Vagina (tissue), 2 donors: Measurements from ENCODE around the gene HAX1. TPM values are rescaled to one million over a fixed set of nuclear protein-coding genes. Genes with fewer than 3 reads are reported as not detected.
"Not testable (repeated sequence)": the region's sequence is repeated elsewhere in the genome, so short reads cannot be mapped to it uniquely, and the experiment has no call there.

Experiments
- DNase-seq, 2 donors: peaks; one replicate each; pipeline ENCODE4 v3.0.0-alpha.2; 2017; ENCODE audit errors: extremely low spot score in 2 of 2
- H3K27ac ChIP-seq: fragments of 200-600 bp; sonication (generic); one replicate; pipeline ENCODE4 v1.5.1; 2019
- H3K27me3 ChIP-seq: fragments of 200-600 bp; sonication (generic); one replicate; pipeline ENCODE4 v1.5.1; 2019
- H3K36me3 ChIP-seq, 2 donors: fragments of 200-600 bp; sonication (generic); one replicate each; pipeline ENCODE4 v1.5.1; 2017 to 2019
- H3K4me1 ChIP-seq: fragments of 200-600 bp; sonication (generic); one replicate; pipeline ENCODE4 v1.5.1; 2019
- H3K4me3 ChIP-seq, 2 donors: fragments of 200-600 bp; sonication (generic); 1 replicate in 1 of 2; 2 replicates in 1 of 2; pipeline ENCODE4 v1.5.1; 2016 to 2019
- H3K9me3 ChIP-seq: fragments of 200-600 bp; sonication (generic); one replicate; pipeline ENCODE4 v1.5.1; 2019
- CTCF ChIP-seq, 3 experiments: fragments of 450-650 bp in 2 of 3; fragments of 200-600 bp in 1 of 3; sonication (generic) in 1 of 3; IDR thresholded peaks; one replicate each; pipeline ENCODE4 v1.5.1; 2017 to 2019; ENCODE audit warnings: antibody characterized with exemption in 3 of 3, mild to moderate bottlenecking in 2 of 3, moderate library complexity in 2 of 3
- POLR2A ChIP-seq, 2 donors: fragments of 450-650 bp; IDR thresholded peaks; one replicate each; pipeline ENCODE4 v1.6.1; 2017; ENCODE audit warnings: antibody characterized with exemption in 2 of 2, mild to moderate bottlenecking in 2 of 2, moderate library complexity in 2 of 2
- POLR2AphosphoS5 ChIP-seq, 2 donors: sonication (generic); formaldehyde crosslinking; IDR thresholded peaks; one replicate each; pipeline ENCODE4 v1.9.0; 2017; ENCODE audit warnings: antibody characterized with exemption in 2 of 2, mild to moderate bottlenecking in 2 of 2, low read depth in 1 of 2; ENCODE audit not compliant: insufficient read depth in 1 of 2
- intact Hi-C: fragments of 100-400 bp; cut with DNase I; formaldehyde crosslinking; loops from one replicate; pipeline ENCODE4 v1.15.1; 2023
- total RNA-seq: library from RNA; depleted of rRNA; stranded (reverse); fragments of >200 nt; gene quantifications from one replicate; pipeline ENCODE4 v1.2.3, GENCODE V29; 2016

Gene HAX1
- total RNA-seq, 1 donor from 2014 or later: 80.3 TPM

GRCh38 chr1:154276797-154277196 lies 4.4 kb downstream of the HAX1 start:
- no peak for DNase-seq
- intact Hi-C loops: no loop called here
- Histone ChIP-seq H3K27ac (no peak overlapping the region), H3K4me3 (no peak overlapping the region), H3K36me3 (peaks cover 0 to 14% of the 10 kb centered on the region in 2 donors), H3K4me1 (peaks cover 16% of the 10 kb centered on the region), H3K27me3 (no peaks in the 10 kb centered on the region), H3K9me3 (no peaks in the 10 kb centered on the region)
- TF ChIP-seq POLR2A (IDR thresholded peaks at IDR 0.05) (no peak), CTCF (IDR thresholded peaks at IDR 0.05) (no peak), POLR2AphosphoS5 (IDR thresholded peaks at IDR 0.05; ENCODE audit: insufficient read depth in 1 of 2, low read depth in 1 of 2) (no peak)

GRCh38 chr1:154287591-154287990 lies 15.2 kb downstream of the HAX1 start:
- not testable (repeated sequence) for H3K27me3 ChIP-seq, H3K27ac ChIP-seq, H3K4me1 ChIP-seq, H3K36me3 ChIP-seq, H3K4me3 ChIP-seq, H3K9me3 ChIP-seq, DNase-seq
- intact Hi-C loops: loop anchor here (5.0 kb wide), 1 partner anchor 180 kb away; no protein-coding TSS in a partner anchor

GRCh38 chr1:154288661-154289060 lies 16.2 kb downstream of the HAX1 start:
- H3K36me3 ChIP-seq: no peaks in the 10 kb centered on the region
- DNase-seq: no peak
- H3K4me3 ChIP-seq: no peak overlapping the region
- H3K27me3 ChIP-seq: no peaks in the 10 kb centered on the region
- intact Hi-C loops: loop anchor here (5.0 kb wide), 1 partner anchor 179 kb away; no protein-coding TSS in a partner anchor
- H3K4me1 ChIP-seq: no peaks in the 10 kb centered on the region
- H3K27ac ChIP-seq: no peak overlapping the region
- H3K9me3 ChIP-seq: no peaks in the 10 kb centered on the region
- TF ChIP-seq CTCF (IDR thresholded peaks at IDR 0.05) (no peak), POLR2A (IDR thresholded peaks at IDR 0.05) (no peak), POLR2AphosphoS5 (IDR thresholded peaks at IDR 0.05; ENCODE audit: insufficient read depth in 1 of 2, low read depth in 1 of 2) (no peak)

GRCh38 chr1:154290921-154291320 lies 18.5 kb downstream of the HAX1 start:
- intact Hi-C loops: no loop called here
- H3K36me3 ChIP-seq: no peaks in the 10 kb centered on the region
- no peak for TF ChIP-seq POLR2A (IDR thresholded peaks at IDR 0.05)
- no peak for TF ChIP-seq POLR2AphosphoS5 (IDR thresholded peaks at IDR 0.05; ENCODE audit: insufficient read depth in 1 of 2, low read depth in 1 of 2)
- TF ChIP-seq CTCF (IDR thresholded peaks at IDR 0.05): no peak
- no peak for DNase-seq
- H3K4me1 ChIP-seq: no peaks in the 10 kb centered on the region
- H3K9me3 ChIP-seq: peaks cover 14% of the 10 kb centered on the region
- H3K27me3 ChIP-seq: no peaks in the 10 kb centered on the region
- no peak overlapping the region for H3K27ac ChIP-seq
- no peak overlapping the region for H3K4me3 ChIP-seq

GRCh38 chr1:154295408-154296235 lies 23.2 kb downstream of the HAX1 start:
- Histone ChIP-seq H3K9me3 (peaks cover 17% of the 10 kb centered on the region), H3K4me1 (no peaks in the 10 kb centered on the region), H3K36me3 (no peaks in the 10 kb centered on the region), H3K4me3 (no peak overlapping the region), H3K27me3 (no peaks in the 10 kb centered on the region), H3K27ac (no peak overlapping the region)
- no peak for DNase-seq
- TF ChIP-seq POLR2A (IDR thresholded peaks at IDR 0.05) (no peak), CTCF (IDR thresholded peaks at IDR 0.05) (no peak), POLR2AphosphoS5 (IDR thresholded peaks at IDR 0.05; ENCODE audit: insufficient read depth in 1 of 2, low read depth in 1 of 2) (no peak)
- intact Hi-C loops: no loop called here
